GM12891 (cell line): ENCODE data around the gene DBNDD2.

Source experiments
- PAX5 ChIP-seq: IDR thresholded peaks from 2 replicates; pipeline ENCODE4 v1.6.1; 2011; ENCODE audit warnings: low read length, moderate library complexity, mild to moderate bottlenecking; ENCODE audit not compliant: insufficient read depth, severe bottlenecking
- POLR2A ChIP-seq: IDR thresholded peaks from 2 replicates; pipeline ENCODE4 v1.6.1; 2011; ENCODE audit warnings: low read depth, low read length, control low read depth
- POLR2AphosphoS5 ChIP-seq: IDR thresholded peaks from 2 replicates; pipeline ENCODE4 v1.6.1; 2011; ENCODE audit warnings: low read depth, low read length, control low read depth
- POU2F2 ChIP-seq: IDR thresholded peaks from 2 replicates; pipeline ENCODE4 v1.6.1; 2011; ENCODE audit warnings: low read depth, mild to moderate bottlenecking, control low read depth, low read length, moderate library complexity
- SPI1 ChIP-seq: IDR thresholded peaks from 2 replicates; pipeline ENCODE4 v1.6.1; 2011; ENCODE audit warnings: low read depth, low read length, control low read depth
- TAF1 ChIP-seq: IDR thresholded peaks from 2 replicates; pipeline ENCODE4 v1.6.1; 2011; ENCODE audit warnings: low read depth, low read length, control low read depth

GRCh38 chr20:45452238-45452637 is 44.1 kb downstream of the DBNDD2 start:
- TF ChIP-seq TAF1 (no peak), POLR2A (no peak), PAX5 (no peak), POU2F2 (peak; percentile 83; the same call in 1 of the 2 replicates), POLR2AphosphoS5 (no peak), SPI1 (no peak)
